D721Med (cell line): ENCODE results near the gene SMARCE1.
A peak's percentile ranks its signal among the peaks of the same experiment; 100 is the strongest.

Experiments
- DNase-seq: peaks from one replicate; pipeline ENCODE4 v3.0.0; 2011; ENCODE audit warnings: low spot score; ENCODE audit not compliant: insufficient read length
- FAIRE-seq: peaks from 2 replicates; lab custom pipeline; 2011; peaks lifted over from hg19 to GRCh38; lab: Jason Lieb, UNC
- TF ChIP-seq, protein P1 (sequence below): IDR thresholded peaks from 2 replicates; pipeline ENCODE4 v1.5.1; 2012; ENCODE audit warnings: mild to moderate bottlenecking, control low read depth; ENCODE audit not compliant: insufficient read depth; ENCODE audit errors: missing control alignments

The SMARCE1 gene

DNA sequence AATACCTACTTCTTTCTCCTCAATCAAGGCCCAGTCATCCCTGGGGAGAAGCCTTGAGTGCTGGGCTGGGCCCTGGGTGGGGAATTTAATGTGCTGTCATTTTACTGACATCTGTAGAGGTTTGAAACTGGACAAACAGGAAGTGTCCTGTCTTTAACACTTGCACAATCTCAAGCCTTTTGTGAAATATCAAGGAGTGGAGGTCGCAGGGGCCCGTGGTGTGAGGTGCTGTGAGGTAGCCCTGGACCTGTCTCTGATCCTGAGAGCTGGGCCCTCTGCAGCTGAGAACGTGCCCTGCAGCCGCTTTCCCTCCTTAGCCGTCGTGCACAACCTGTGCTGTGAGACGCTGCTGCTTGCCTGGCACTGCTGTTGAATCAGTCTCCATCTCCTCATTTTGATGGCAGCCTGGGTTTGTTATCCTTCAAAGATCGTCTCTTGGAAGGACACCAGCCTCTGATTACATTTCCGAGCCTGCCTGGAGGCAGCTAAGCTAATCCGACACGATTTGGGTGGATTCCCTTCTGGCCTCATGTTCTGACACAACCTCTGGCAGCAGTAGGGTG is 29.9 kb downstream of the SMARCE1 start:
- DNase-seq (no peak), FAIRE-seq (no peak)
- TF ChIP-seq, protein P1, sequence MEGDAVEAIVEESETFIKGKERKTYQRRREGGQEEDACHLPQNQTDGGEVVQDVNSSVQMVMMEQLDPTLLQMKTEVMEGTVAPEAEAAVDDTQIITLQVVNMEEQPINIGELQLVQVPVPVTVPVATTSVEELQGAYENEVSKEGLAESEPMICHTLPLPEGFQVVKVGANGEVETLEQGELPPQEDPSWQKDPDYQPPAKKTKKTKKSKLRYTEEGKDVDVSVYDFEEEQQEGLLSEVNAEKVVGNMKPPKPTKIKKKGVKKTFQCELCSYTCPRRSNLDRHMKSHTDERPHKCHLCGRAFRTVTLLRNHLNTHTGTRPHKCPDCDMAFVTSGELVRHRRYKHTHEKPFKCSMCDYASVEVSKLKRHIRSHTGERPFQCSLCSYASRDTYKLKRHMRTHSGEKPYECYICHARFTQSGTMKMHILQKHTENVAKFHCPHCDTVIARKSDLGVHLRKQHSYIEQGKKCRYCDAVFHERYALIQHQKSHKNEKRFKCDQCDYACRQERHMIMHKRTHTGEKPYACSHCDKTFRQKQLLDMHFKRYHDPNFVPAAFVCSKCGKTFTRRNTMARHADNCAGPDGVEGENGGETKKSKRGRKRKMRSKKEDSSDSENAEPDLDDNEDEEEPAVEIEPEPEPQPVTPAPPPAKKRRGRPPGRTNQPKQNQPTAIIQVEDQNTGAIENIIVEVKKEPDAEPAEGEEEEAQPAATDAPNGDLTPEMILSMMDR, result no peak

DNA sequence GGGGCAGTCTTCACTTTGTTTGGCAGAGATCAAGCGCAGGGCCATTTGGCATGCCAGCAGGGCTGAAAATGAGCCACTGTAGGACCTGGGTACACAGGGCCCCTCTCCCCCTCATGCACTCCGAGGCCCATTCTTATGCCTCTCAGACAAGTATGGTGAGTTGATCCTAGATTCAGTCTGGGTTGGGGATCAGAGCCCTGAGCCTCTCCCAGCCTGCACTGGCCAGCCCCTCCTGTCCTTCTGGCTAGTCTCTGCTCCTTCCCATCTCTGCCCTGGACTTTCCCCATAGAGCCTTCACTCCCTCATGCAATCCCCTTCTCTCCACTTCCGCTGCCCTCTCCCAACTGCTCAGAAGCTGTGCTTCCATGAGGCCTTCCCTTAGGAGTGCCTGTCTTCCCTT is 31.0 kb downstream of the SMARCE1 start:
- TF ChIP-seq, protein P1, result no peak
- FAIRE-seq, result no peak
- DNase-seq, result no peak

DNA sequence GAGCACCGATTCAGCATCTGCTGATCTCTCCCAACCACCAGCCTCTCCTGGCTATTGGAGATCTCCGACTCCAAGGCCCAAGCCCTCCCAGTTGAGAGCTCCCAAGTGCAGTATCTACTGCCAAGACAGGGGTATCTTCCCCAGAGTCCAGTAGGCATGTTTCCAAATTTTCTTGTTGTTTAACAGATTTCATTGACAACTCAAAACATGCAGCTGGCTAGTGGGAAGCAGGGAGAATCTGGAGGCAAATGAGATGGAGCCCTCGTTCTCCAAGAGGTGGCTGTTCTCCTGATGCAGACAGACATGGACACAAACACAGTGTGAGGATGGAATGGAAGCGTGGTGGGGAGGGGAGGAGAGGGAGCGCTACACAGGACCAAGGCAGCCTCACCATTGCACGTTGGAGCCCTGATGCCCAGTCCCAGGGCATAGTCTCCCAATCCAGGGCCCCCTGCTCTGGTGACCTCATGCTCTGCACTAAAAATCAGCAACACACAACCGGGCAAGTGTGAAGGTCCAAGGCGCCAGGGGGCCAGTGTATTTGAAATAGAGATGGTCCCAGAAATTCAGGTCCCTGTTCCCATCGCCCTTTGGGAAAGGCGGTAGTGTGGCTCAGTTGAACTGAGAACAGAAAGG is 31.7 kb downstream of the SMARCE1 start:
- no peak for DNase-seq
- TF ChIP-seq, protein P1, result no peak
- FAIRE-seq, result no peak

DNA sequence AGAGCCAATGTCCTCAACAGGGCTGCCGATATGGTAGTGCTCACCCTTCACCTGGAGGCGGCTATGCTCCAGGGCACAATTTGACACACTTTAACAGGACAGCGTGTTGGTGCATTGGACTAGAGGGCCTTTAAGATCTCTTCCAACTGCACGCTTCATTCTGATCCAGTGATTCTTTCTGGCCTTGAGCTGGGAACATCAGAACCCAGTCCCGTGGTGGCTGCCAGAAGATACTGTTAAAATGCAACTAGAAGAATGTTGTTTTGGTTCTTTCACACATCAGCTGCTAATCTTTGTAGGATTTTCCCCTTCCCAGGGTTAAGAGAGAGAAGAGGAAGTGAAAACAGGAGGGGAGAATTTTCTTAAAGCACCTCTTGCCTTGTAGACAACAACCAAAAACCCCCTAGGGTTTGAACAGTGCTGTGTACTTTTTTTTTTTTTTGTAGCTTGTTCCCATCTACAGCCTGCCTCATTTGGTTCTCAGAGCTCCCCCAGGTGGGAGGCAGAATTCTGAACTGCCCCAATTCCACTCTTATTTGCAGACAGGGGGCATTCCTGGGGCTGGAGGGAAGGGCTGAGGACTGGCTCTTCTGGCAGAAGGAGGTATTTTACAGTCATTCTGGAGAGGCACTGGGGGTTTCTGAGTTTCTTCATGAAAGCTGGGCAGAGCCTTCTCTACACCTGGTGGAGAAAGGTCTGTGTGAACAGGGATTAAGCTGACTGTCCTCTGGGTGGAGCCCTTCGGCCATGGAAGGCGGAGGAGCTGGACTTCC is 32.4 kb downstream of the SMARCE1 start:
- TF ChIP-seq, protein P1, result peak; percentile 28
- DNase-seq, result no peak
- no peak for FAIRE-seq

DNA sequence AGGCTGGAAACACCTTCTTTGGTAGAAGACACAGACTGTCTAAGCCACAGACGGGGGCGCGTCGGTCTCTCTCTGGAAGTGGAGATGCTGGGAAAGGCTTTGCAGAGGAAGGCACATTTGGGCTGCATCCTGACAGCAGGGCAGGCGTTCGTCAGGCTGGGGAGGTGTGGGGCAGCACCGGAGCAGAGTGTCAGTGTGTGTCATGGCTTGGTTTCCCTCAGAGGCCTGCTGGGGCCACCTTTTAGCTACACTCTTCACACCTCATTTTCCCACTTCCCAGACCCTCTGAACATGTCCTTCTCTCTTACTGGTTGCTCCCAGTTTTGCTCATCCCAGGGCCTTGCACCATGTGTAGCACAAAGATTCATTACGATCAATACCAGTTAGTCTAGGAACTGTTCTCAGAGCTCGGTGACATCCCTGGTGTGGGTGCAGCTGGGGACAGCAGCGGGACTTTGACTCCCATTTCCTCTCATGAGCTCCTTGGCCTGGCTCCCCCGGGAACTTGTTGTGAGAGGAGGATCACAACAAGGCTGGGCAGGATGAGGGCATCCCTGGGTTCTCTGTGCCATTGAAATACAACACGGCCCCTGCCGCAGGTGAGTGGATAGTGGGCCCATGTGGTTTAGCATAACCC is 33.1 kb downstream of the SMARCE1 start:
- FAIRE-seq (no peak), DNase-seq (no peak)
- TF ChIP-seq, protein P1, result no peak

DNA sequence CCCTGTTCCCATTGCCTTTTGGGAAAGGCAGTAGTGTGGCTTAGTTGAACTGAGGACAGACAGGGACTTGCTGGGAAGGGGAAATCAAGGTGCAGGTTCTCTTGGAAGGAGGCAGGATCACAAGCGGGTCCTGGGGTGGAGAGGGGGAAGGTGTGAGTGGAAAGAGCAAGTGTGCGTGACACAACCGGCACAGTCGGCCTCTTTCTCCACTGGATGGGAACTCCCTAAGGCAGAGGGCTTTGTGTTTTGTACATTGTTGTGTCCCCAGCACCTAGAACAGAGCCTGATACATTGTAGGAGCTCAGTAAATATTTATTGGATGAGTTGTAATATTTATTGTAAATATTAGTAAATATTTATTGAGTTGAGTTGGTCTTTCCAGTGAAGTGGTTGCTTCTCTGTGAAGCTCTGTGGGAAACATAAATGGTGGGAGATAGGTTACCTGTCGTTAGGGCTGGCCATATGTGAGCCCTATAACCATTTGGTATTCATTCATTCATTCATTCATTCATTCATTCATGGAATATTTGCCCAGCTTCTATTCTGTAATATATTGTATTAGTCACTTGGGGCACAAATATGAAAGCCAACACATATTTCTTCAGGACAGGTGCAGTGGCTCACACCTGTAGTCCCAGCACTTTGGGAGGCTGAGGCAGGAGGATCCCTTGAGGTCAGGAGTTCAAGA is 34.0 kb downstream of the SMARCE1 start:
- no peak for DNase-seq
- TF ChIP-seq, protein P1, result no peak
- no peak for FAIRE-seq
